22Rv1 (cell line): ENCODE measurements around the gene SLC50A1.

Experiments used
- H3K27ac ChIP-seq: fragments of 450-650 bp; 2 replicates; pipeline ENCODE4 v1.5.1; 2017
- ZFX ChIP-seq: fragments of 450-650 bp; IDR thresholded peaks from 2 replicates; pipeline ENCODE4 v1.6.1; 2017; ENCODE audit warnings: antibody characterized with exemption, borderline replicate concordance
- TF ChIP-seq, protein P1 (sequence below): fragments of 450-650 bp; IDR thresholded peaks from 2 replicates; pipeline ENCODE4 v1.5.1; 2017; ENCODE audit warnings: mild to moderate bottlenecking

The SLC50A1 gene

DNA sequence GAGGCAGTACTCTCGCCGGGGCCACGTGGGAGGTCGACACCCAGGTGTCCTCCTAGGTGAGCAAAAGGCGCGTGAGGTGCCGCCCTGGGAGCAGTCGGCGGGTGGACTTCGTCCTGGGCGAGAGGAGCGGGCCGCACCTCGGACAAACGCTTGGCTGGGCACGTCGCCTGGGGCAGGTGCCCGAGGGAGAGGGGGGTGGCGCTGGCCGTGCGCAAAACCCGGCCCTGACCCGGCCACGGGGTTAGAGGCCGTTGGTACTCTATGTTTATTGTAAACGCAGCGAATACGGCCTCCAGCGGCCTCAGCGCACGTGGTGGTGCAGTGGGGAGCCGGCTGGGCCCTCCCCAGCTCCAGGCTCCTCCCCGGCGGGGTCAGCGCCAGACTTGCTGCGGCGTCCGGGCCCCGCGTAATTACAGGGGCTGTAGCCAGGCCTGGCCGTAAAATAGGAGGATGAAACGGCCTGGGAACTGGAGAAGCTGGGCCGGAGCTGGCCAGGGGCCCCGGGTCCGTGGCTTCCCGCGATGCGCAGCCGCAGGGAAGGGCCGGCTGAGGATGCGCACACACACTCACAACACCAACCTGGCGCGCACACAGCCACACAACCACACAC, 9.6 kb upstream of the SLC50A1 start:
- peak overlapping the region; percentile 99 for H3K27ac ChIP-seq
- TF ChIP-seq, protein P1, sequence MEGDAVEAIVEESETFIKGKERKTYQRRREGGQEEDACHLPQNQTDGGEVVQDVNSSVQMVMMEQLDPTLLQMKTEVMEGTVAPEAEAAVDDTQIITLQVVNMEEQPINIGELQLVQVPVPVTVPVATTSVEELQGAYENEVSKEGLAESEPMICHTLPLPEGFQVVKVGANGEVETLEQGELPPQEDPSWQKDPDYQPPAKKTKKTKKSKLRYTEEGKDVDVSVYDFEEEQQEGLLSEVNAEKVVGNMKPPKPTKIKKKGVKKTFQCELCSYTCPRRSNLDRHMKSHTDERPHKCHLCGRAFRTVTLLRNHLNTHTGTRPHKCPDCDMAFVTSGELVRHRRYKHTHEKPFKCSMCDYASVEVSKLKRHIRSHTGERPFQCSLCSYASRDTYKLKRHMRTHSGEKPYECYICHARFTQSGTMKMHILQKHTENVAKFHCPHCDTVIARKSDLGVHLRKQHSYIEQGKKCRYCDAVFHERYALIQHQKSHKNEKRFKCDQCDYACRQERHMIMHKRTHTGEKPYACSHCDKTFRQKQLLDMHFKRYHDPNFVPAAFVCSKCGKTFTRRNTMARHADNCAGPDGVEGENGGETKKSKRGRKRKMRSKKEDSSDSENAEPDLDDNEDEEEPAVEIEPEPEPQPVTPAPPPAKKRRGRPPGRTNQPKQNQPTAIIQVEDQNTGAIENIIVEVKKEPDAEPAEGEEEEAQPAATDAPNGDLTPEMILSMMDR: no peak
- TF ChIP-seq ZFX: no peak

DNA sequence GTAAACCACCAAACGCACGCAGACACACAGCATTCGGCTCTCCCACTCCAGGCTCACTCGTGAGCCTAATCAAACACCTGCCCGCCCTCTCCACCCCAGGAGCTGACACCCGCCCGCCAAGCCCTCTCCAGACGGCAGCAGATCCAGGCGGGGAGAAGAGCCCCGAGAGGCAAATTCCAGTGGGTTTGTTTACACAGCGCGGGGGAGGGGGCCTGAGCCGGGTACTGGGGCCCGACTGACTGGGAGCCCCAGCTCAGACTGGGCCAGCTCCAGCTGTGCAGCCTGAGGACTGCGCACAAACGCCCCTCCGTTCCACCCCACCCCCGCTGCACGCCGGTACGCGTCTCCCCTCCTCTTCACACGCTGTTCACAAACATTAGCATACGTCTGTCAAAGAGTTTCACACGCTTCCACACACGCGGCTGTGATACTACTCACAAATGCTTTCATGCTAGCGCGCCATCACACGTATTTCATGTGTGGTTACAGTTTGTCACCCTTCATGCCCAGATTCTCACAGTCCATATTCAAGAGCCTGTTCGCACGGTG, 9.0 kb upstream of the SLC50A1 start:
- TF ChIP-seq, protein P1: peak; percentile 25
- TF ChIP-seq ZFX: no peak
- peak overlapping the region; percentile 99 for H3K27ac ChIP-seq

DNA sequence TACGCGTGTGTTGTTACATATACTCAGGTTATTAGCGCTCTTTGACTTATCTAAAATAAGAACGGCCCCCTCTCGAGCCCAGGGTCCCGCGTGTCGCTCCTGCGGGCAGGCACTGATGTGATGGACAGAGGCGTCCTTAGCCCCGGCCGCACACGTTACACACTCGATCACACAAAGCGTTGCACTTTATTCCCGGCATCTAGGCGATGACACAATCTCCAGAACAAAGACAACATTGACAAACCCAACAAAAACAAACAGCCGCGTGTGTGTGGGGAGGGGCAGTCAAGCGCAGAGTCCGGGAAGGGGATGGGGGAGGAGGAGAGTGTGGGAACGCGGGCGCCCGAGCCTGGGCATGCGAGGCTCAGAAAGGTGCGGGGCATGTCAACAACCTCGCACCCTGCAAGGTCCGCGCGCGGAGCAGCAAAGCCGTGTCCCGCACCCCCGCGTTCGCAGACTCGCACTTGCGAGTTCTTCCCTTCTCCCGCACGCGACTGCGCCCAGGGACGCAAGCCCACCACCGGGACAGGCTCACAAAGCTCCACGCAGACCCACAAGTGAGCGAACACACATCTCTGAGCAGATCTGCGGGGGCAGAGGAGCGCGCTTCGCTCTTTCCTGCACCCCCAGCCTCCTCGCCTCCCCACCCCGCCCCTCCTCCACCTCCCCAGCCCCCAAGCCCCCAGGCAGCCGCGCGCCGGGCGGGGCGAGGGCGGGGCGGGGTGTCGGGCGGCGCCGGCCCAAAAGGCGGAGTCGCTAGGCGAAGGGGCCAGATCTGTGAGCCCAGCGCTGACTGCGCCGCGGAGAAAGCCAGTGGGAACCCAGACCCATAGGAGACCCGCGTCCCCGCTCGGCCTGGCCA, 8.3 kb upstream of the SLC50A1 start, which contains the start of gene EFNA1:
Gene EFNA1, plus strand, starts transcription at position 772 of the 862 bp plus-strand sequence. CDS start 102 bp downstream, outside the sequence.
- peak within 1 kb of the TSS; percentile 99 for H3K27ac ChIP-seq

DNA sequence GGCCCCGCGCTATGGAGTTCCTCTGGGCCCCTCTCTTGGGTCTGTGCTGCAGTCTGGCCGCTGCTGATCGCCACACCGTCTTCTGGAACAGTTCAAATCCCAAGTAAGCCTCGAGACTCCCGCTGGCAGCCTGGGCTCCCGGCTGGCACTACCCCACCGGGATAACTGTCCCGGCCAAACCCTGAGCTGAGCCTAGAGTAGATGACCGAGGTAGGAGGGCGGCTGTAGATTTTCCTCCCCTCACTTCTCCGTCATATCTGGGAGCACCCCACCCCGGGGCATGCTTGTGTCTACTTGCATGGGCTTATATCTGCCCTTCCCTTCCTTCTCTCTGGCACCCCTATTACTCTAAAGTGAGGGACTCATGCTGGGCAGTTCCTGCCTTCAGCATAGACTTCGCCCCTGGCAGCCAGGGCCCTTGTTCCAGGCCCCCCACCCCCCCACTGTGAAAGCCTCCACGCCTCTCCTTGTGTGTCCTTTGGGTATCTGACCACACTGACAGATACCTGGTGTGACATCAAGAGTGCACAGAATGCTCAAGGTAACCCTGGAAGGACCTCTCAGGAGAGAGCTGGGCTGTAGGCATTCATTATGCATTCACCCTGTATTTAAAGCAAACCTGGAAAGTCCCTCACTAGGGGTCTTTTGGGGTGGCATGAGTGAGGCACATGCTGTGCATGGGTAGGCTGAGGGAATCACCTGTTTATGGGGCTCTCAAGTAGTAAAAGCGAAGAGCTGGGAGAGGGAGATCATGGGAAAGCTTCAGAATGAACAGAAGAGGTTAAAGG, 7.5 kb upstream of the SLC50A1 start:
- TF ChIP-seq ZFX: no peak
- TF ChIP-seq, protein P1: no peak
- peak overlapping the region; percentile 99 for H3K27ac ChIP-seq

More for the DNA sequence above, 8.3 kb upstream of the SLC50A1 start, which contains the start of gene EFNA1:
- no peak for TF ChIP-seq ZFX
- TF ChIP-seq, protein P1: no peak

DNA sequence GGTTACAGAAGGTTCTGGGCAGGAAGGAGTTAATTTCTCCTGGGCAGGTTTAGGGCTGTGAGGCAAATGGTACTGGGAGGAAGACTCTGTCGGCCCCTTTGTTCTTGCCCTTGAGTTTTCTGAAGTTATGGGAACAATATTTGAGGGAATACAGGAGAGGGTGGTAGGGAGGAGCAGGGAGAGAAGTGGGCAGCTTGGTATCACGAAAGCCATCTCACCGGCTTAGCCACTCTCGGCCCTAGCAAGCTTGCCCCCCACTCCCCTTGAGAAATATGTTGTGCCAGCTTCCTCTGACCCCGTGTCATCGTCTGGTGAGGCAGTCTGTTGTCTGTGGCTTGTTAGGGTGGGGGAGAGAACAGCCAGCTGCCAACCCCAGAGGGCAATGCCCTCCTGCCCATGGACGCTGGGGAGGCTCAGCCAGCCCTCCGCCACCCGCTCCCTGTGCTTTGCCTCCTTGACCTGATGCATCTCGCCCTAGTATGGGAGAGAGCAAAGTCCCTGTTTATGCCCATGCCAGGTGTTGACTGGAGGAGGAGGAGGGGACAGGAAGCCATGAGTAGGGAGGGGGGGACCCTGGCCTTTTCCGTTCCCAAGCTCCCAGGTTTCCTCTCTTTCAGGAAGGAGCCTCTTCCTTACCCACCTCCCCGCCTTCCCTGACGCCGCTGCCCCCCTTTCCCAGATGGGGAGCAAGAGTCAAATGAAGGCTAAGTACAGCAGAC, 6.7 kb upstream of the SLC50A1 start:
- H3K27ac ChIP-seq: peak overlapping the region; percentile 99
- TF ChIP-seq, protein P1: no peak
- TF ChIP-seq ZFX: no peak

DNA sequence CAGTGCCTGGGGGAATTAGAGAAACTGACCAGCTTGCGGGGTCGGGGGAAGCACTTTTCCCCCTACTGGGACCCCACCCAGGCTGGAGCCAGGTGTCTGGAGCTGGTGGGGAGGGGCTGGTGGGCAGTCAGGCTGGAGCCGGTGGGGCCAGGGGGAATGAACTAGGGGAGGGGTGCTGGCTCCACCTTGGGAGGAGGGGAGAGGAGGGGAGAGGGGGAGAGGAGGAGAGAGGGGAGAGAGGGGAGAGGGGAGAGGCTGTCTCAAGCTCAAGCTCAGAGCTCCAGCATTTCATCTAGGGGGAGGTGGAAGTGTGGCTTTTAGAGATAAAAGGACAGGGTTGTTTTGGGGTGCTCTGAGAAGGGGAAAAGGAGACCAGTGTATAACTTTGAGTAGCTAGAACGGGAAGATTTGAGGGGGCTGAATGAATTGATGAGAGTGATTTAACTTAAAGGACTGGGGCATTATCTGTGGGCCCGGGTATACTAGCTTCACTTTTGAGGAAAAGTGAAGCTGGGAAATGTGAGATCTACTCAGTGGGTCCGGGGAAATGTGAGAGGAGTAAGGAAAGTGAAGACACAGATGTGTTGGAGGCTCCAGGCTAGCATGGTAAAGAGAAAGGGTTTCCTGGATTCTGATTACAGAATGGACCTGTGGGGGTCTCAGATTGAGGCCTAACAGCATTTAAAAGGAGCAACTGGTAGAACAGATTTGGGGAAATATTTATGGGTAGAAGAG, 5.2 kb upstream of the SLC50A1 start:
- TF ChIP-seq ZFX: no peak
- TF ChIP-seq, protein P1: no peak
- H3K27ac ChIP-seq: peak overlapping the region; percentile 99
